ENCODE measurements around the gene PRR5. TPM values are rescaled to one million over a fixed set of nuclear protein-coding genes. Genes with fewer than 3 reads are reported as not detected.

The PRR5 gene
- total and polyA plus RNA-seq, 2 experiments from 2014 or later: 15.3 to 31.4 TPM

GRCh38 chr22:44724859-44725258 lies 22.9 kb downstream of the PRR5 start (continued):
- TF ChIP-seq REST (IDR thresholded peaks at IDR 0.05; ENCODE audit: unreplicated experiment): no peak

- Histone ChIP-seq H3K4me2 (no peak overlapping the region), H4K20me1 (replicated peaks; ENCODE audit: insufficient read depth) (no peaks in the 10 kb centered on the region), H3K27me3 (ENCODE audit: insufficient read depth) (no peaks in the 10 kb centered on the region), H3K4me3 (no peak overlapping the region), H3K4me1 (ENCODE audit: insufficient read depth) (no peaks in the 10 kb centered on the region), H3K27ac (ENCODE audit: low read depth) (no peak overlapping the region), H2AFZ (no peak overlapping the region), H3F3A (replicated peaks; ENCODE audit: low read depth) (no peaks in the 10 kb centered on the region), H3K9me2 (ENCODE audit: insufficient read depth) (no peaks in the 10 kb centered on the region), H3K36me3 (ENCODE audit: insufficient read depth) (no peaks in the 10 kb centered on the region), H3K79me2 (replicated peaks; ENCODE audit: insufficient read depth) (no peaks in the 10 kb centered on the region)
- H3K36me3 Mint-ChIP-seq (ENCODE audit: low read depth): no peaks in the 10 kb centered on the region; the same call in 1 of the 3 replicates
- peaks cover 7% of the 10 kb centered on the region; the same call in 2 of the 3 replicates for H3K4me1 Mint-ChIP-seq
- peaks cover 1% of the 10 kb centered on the region for H3K27me3 Mint-ChIP-seq (ENCODE audit: insufficient read depth, low read depth, poor library complexity)
- H3K27ac Mint-ChIP-seq: no peak overlapping the region
- H3K4me3 Mint-ChIP-seq: no peak overlapping the region
- ATAC-seq (no peak), DNase-seq (ENCODE audit: low spot score) (no peak)
- no peaks in the 10 kb centered on the region for H3K9me3 Mint-ChIP-seq
- no peak for TF ChIP-seq CTCF (conservative IDR thresholded peaks at IDR 0.05; ENCODE audit: low read depth in 2 of 2)
- no peak for TF ChIP-seq STAT1 (IDR thresholded peaks at IDR 0.05; ENCODE audit: unreplicated experiment)
- TF ChIP-seq REST (IDR thresholded peaks at IDR 0.05; ENCODE audit: unreplicated experiment): no peak
- TF ChIP-seq JUNB (IDR thresholded peaks at IDR 0.05; ENCODE audit: unreplicated experiment): no peak
- TF ChIP-seq ZNF331 (CRISPR knock-in tag; IDR thresholded peaks at IDR 0.05; ENCODE audit: low read depth): no peak
- no peak for TF ChIP-seq EZH2 (IDR thresholded peaks at IDR 0.05; ENCODE audit: low read depth, unreplicated experiment)
- TF ChIP-seq ZNF462 (CRISPR knock-in tag; IDR thresholded peaks at IDR 0.05): no peak
- TF ChIP-seq ZNF114 (CRISPR knock-in tag; IDR thresholded peaks at IDR 0.05): no peak
These were observed 24.4 kb downstream of the PRR5 start for GRCh38 chr22:44726439-44726838.

Data from GM23338 (cell line).